Pancreas (tissue), 10 donors: Measurements from ENCODE around the gene EFCAB6. TPM values are rescaled to one million over a fixed set of nuclear protein-coding genes. Genes with fewer than 3 reads are reported as not detected.

Source experiments
- ATAC-seq, 4 donors: fragments of 200-7000 bp; cut with Tn5 transposase; one replicate each; pipeline versions ENCODE4 v1.8.0 to v1.9.1; 2020; ENCODE audit warnings: mild to moderate bottlenecking in 4 of 4, moderate library complexity in 4 of 4
- DNase-seq, 6 donors: peaks; one replicate each; pipeline ENCODE4 v3.0.0-alpha.2; 2020
- FAIRE-seq: peaks from 2 replicates; lab custom pipeline; 2012; peaks lifted over from hg19 to GRCh38; lab: Jason Lieb, UNC
- H3K27ac ChIP-seq, 4 donors: fragments of 200-600 bp; sonication (generic); 1 replicate in 3 of 4; 2 replicates in 1 of 4; pipeline versions ENCODE4 v1.5.0 to v1.8.0; 2020
- H3K27me3 ChIP-seq, 4 donors: fragments of 200-600 bp; one replicate each; pipeline ENCODE4 v1.8.0; 2021
- H3K36me3 ChIP-seq, 3 donors: fragments of 200-600 bp; sonication (generic) in 1 of 3; one replicate each; pipeline versions ENCODE4 v1.5.0 to v1.8.0; 2020 to 2021
- H3K4me1 ChIP-seq, 3 donors: fragments of 200-600 bp; one replicate each; pipeline ENCODE4 v1.8.0; 2021
- H3K4me3 ChIP-seq, 4 donors: fragments of 200-600 bp; sonication (generic) in 2 of 4; one replicate each; pipeline versions ENCODE4 v1.5.0 to v1.8.0; 2020 to 2021
- H3K9me3 ChIP-seq, 4 donors: fragments of 200-600 bp; one replicate each; pipeline ENCODE4 v1.8.0; 2021
- WGBS, 2 donors: extraction: QIAGEN DNeasy Blood & Tissue Kit; methylation state at CpG; one replicate each; pipeline ENCODE4 v1.1.7; 2013; 5-methylcytosine and 5-hydroxymethylcytosine counted together
- intact Hi-C, 3 donors: fragments of 100-400 bp; cut with DNase I; formaldehyde crosslinking; loops; one replicate each; pipeline versions ENCODE4 v1.11.1 to v1.14.2; 2022
- polyA plus RNA-seq, 2 donors: library from polyadenylated mRNA; stranded (reverse); fragments of 200-250 nt; gene quantifications; one replicate each; pipeline ENCODE4 v1.2.3, GENCODE V29; 2013
- total RNA-seq, 6 donors: library from RNA; stranded (reverse); fragmentation: NEBNext Ultra II Directional in 4 of 6; extraction: Animal tissue kit (Norgen Biotek cat#: 25700) in 4 of 6; gene quantifications; one replicate each; pipeline versions ENCODE4 v1.2.1 to v1.2.4, GENCODE V29; 2021 to 2023
- TF ChIP-seq, protein P1 (sequence below), 4 donors: fragments of 200-600 bp; sonication (generic) in 3 of 4; IDR thresholded peaks; one replicate each; pipeline versions ENCODE4 v1.5.0 to v1.8.0; 2021; ENCODE audit warnings: antibody characterized with exemption in 4 of 4
- donor health status: healthy with polysubstance abuse.
- donor health status: DM: no; HTN: no; CAD: no; lungs with moderate emphysema.
- donor health status: DM: no; HTN: no; CAD: no.
- donor health status: control.
- donor health status: control.
- donor health status: Bipolar disorder and iron deficiency.
- donor health status: DM: yes; HTN: yes; CAD: no.
- donor health status: DM: no; HTN: no; CAD: no.
- donor health status: DM: no; HTN: no; CAD: no.
- donor health status: DM: yes; HTN: yes; CAD: no.

EFCAB6 gene
- total and polyA plus RNA-seq, 8 donors, result 1.6 to 3.4 (median 2.2) TPM

DNA sequence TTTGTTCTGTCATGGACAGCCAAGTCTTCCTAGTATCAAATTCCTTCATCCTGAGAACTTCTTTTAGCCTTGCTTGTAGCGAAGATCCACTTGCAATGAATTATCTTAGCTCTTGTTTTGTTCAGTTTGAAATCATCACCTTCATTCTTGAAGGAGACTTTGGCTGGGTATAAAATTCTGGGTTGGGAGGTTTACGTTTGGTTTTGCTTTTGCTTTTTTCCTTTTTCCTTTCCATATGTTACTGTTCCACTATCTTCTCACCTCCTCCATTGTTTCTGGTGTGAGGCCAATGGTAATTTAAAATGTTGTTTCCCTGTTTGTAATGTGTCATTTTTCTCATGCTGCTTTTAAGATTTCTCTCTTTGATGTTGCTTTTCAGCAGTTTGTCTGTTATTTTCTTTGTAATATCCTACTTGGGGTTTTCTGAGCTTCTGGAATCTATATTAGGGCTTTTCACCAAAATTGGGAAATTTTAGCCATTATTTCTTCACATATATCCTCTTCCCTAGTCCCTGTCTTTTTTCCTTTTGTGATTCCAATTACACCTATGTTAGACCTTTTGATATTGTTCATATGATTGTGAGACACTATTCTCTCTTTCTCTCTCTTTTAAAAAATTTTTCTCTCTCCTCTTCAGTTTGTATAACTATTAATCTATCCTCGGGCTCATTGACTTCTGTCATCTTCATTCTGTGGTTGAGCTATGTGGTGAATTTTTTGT lies 172.7 kb downstream of the EFCAB6 start:
- 86 to 97% methylated on average over 3 of the region's 3 CpGs for WGBS, 2 donors
- no peak for DNase-seq
- FAIRE-seq, result no peak
- no peak for ATAC-seq
- H3K36me3 ChIP-seq, result no peaks in the 10 kb centered on the region
- no peak overlapping the region for H3K4me3 ChIP-seq
- no peaks in the 10 kb centered on the region for H3K27me3 ChIP-seq
- intact Hi-C loops, result loop anchor here in 1 of 3 donors (10.0 kb wide), 1 partner anchor 155 kb away; no protein-coding TSS in a partner anchor
- H3K9me3 ChIP-seq, result no peaks in the 10 kb centered on the region
- H3K27ac ChIP-seq, result no peak overlapping the region
- no peaks in the 10 kb centered on the region for H3K4me1 ChIP-seq
- TF ChIP-seq, protein P1, sequence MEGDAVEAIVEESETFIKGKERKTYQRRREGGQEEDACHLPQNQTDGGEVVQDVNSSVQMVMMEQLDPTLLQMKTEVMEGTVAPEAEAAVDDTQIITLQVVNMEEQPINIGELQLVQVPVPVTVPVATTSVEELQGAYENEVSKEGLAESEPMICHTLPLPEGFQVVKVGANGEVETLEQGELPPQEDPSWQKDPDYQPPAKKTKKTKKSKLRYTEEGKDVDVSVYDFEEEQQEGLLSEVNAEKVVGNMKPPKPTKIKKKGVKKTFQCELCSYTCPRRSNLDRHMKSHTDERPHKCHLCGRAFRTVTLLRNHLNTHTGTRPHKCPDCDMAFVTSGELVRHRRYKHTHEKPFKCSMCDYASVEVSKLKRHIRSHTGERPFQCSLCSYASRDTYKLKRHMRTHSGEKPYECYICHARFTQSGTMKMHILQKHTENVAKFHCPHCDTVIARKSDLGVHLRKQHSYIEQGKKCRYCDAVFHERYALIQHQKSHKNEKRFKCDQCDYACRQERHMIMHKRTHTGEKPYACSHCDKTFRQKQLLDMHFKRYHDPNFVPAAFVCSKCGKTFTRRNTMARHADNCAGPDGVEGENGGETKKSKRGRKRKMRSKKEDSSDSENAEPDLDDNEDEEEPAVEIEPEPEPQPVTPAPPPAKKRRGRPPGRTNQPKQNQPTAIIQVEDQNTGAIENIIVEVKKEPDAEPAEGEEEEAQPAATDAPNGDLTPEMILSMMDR (IDR thresholded peaks at IDR 0.05), result no peak

DNA sequence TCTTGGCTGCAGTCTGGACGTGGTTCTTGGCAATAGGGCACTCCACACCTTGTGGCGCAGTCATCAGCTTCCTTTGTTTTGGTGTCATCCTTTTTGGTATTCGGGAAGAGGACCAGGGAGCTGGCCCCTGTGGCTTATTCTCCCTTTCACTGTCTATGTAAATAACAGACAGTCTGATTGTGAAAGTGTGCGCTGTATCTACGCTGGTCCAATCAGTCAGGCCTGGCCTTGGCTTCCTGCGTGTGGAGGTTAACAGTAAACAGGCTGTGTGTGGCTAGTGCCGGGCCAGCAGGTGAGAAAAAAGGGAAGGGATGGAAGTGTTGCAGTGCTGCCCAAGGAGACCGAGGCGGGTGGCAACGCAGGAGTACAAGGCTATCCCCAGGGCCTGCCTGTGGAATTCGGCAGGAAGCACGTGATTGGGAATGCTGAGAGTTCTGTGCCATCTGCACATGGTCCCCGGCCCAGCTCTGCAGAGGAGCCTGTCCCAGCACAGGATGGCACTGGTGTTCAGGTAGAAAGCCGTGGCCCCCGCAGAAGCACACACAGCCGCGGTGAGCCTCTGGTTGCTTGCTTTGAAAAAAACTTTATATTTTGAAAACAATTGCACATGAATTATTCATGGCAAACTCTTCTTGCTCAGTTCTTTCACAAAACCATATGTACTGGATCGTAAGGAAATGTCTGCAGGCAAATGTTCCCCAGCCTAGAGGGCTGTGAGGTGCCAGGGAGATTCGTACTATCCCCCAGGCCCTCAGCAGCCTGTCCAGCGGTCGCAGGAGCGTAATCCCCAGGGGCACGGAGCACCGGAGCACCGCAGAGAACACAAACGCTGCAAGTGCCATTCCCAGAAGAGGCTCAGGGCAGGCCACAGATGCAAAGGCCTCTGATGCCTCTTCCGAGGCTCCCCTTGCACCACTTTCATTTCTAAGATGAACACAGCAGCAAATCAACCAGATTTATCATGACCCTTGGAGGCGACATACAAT lies 174.5 kb downstream of the EFCAB6 start:
- Histone ChIP-seq H3K9me3 (no peaks in the 10 kb centered on the region), H3K4me1 (no peaks in the 10 kb centered on the region), H3K4me3 (no peak overlapping the region), H3K27ac (no peak overlapping the region), H3K36me3 (no peaks in the 10 kb centered on the region), H3K27me3 (no peaks in the 10 kb centered on the region)
- no peak for FAIRE-seq
- 89 to 90% methylated on average over 28 of the region's 28 CpGs for WGBS, 2 donors
- ATAC-seq, result no peak
- intact Hi-C loops, result loop anchor here in 1 of 3 donors (10.0 kb wide), 1 partner anchor 157 kb away; no protein-coding TSS in a partner anchor
- TF ChIP-seq, protein P1 (IDR thresholded peaks at IDR 0.05), result no peak
- no peak for DNase-seq

DNA sequence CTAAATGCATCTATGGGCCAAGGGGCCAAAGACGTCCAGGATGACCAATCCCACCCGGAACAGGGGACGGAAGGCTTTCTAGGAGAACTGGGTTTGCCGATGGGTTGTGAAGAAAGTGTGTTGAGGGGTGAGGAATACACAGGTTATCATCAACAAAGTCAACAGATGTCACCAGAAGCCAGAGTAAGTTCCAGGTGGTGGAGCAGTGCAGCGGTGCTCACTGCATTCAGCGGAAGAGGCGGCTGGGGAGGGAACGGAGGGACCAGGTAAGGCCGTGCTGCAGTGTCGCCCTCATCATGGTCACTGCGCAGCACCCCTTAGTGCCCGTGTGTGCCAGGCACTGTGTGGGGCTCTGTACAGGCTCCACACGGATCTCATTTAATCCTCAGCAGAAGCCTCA lies 176.0 kb downstream of the EFCAB6 start:
- TF ChIP-seq, protein P1 (IDR thresholded peaks at IDR 0.05), result no peak
- H3K9me3 ChIP-seq, result no peaks in the 10 kb centered on the region
- no peaks in the 10 kb centered on the region for H3K4me1 ChIP-seq
- no peak overlapping the region for H3K27ac ChIP-seq
- DNase-seq (no peak), ATAC-seq (no peak), FAIRE-seq (no peak)
- WGBS, 2 donors, result 87 to 89% methylated on average over 13 of the region's 13 CpGs
- no peaks in the 10 kb centered on the region for H3K27me3 ChIP-seq
- intact Hi-C loops, result loop anchor here in 1 of 3 donors (10.0 kb wide), 1 partner anchor 159 kb away; no protein-coding TSS in a partner anchor
- no peaks in the 10 kb centered on the region for H3K36me3 ChIP-seq
- H3K4me3 ChIP-seq, result no peak overlapping the region

DNA sequence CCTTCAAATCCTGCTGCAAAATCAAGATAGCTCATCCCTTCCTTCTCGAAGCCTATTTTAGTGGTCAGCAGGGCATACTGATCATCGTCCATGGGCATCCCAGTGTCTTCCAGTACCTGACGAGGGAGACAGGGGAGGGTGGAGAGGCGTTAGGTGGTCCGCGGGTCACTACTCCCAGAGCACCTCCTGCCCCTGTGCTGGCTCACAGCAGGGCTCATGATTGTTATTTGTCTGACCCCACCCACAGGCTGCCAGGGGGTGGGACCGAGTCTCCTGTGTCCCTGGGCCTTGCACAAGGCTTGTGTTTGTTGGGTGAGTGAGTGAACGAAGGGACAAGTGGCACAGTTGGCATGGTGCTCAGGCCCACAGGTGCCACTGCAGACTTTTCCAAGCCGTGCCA lies 177.0 kb downstream of the EFCAB6 start:
- Histone ChIP-seq H3K27ac (no peak overlapping the region), H3K4me3 (no peak overlapping the region), H3K9me3 (no peaks in the 10 kb centered on the region), H3K27me3 (no peaks in the 10 kb centered on the region), H3K36me3 (no peaks in the 10 kb centered on the region), H3K4me1 (no peaks in the 10 kb centered on the region)
- no peak for FAIRE-seq
- no peak for DNase-seq
- TF ChIP-seq, protein P1 (IDR thresholded peaks at IDR 0.05), result no peak
- intact Hi-C loops, result loop anchor here in 1 of 3 donors (10.0 kb wide), 1 partner anchor 160 kb away; no protein-coding TSS in a partner anchor
- 75 to 84% methylated on average over 9 of the region's 9 CpGs for WGBS, 2 donors
- no peak for ATAC-seq
